Lung (tissue), 12 donors: ENCODE results near the gene TSSK6. TPM values are rescaled to one million over a fixed set of nuclear protein-coding genes. Genes with fewer than 3 reads are reported as not detected.

Experiments
- ATAC-seq: fragments of 200-7000 bp; cut with Tn5 transposase; one replicate; pipeline ENCODE4 v1.9.1; 2020; ENCODE audit warnings: moderate number of reproducible peaks; ENCODE audit not compliant: insufficient read depth, low FRiP score
- DNase-seq, 3 donors: peaks; one replicate each; pipeline ENCODE4 v3.0.0-alpha.2; 2013 to 2017
- H3K27ac ChIP-seq, 2 donors: one replicate each; pipeline ENCODE4 v1.5.1; 2013; ENCODE audit warnings: mild to moderate bottlenecking in 2 of 2, moderate library complexity in 2 of 2, control low read depth in 1 of 2, inconsistent platforms in 1 of 2, low read depth in 1 of 2, low read length in 1 of 2
- H3K27me3 ChIP-seq, 3 donors: one replicate each; pipeline ENCODE4 v1.5.1; 2013; ENCODE audit warnings: low read length in 2 of 3; ENCODE audit not compliant: control insufficient read depth in 3 of 3, insufficient read depth in 3 of 3
- H3K36me3 ChIP-seq, 4 donors: one replicate each; pipeline ENCODE4 v1.5.1; 2013; ENCODE audit warnings: low read length in 4 of 4, mild to moderate bottlenecking in 1 of 4, moderate library complexity in 1 of 4; ENCODE audit not compliant: control insufficient read depth in 4 of 4, insufficient read depth in 4 of 4
- H3K4me1 ChIP-seq, 5 donors: one replicate each; pipeline ENCODE4 v1.5.1; 2013; ENCODE audit warnings: low read length in 5 of 5, mild to moderate bottlenecking in 2 of 5, moderate library complexity in 1 of 5; ENCODE audit not compliant: control insufficient read depth in 5 of 5, insufficient read depth in 5 of 5
- H3K4me3 ChIP-seq: one replicate; pipeline ENCODE4 v1.5.1; 2013; ENCODE audit warnings: mild to moderate bottlenecking, control low read depth, moderate library complexity
- H3K9ac ChIP-seq, 2 donors: one replicate each; pipeline ENCODE4 v1.5.1; 2013; ENCODE audit warnings: low read length in 2 of 2, control low read depth in 1 of 2; ENCODE audit not compliant: insufficient read depth in 1 of 2
- H3K9me3 ChIP-seq, 4 donors: one replicate each; pipeline ENCODE4 v1.5.1; 2013; ENCODE audit warnings: low read length in 3 of 4, mild to moderate bottlenecking in 1 of 4, moderate library complexity in 1 of 4; ENCODE audit not compliant: control insufficient read depth in 4 of 4, insufficient read depth in 3 of 4
- CTCF ChIP-seq: IDR thresholded peaks from 2 replicates; pipeline ENCODE4 v1.5.1; 2012; ENCODE audit warnings: mild to moderate bottlenecking; ENCODE audit errors: control extremely low read depth, extremely low read depth
- WGBS, 2 donors: extraction: QIAGEN DNeasy Blood & Tissue Kit; methylation state at CpG; one replicate each; pipeline ENCODE4 v1.1.7; 2013; 5-methylcytosine and 5-hydroxymethylcytosine counted together
- polyA plus RNA-seq, 2 donors: library from polyadenylated mRNA; stranded (reverse); fragments of 200-250 nt; gene quantifications; one replicate each; pipeline ENCODE4 v1.2.1, GENCODE V29; 2013
- total RNA-seq, 2 donors: library from RNA; depleted of rRNA in 1 of 2; stranded (reverse); fragments of >200 nt in 1 of 2; gene quantifications; one replicate each; pipeline ENCODE4 v1.2.1, GENCODE V29; 2014 to 2021
- donor health status: control.
- donor health status: control.
- donor health status: Bipolar disorder and iron deficiency.
- donor health status: healthy.
- donor health status: DM: yes; HTN: yes; CAD: no.

Gene TSSK6
- total and polyA plus RNA-seq, 4 donors = 0.89 to 3.1 (median 2.0) TPM

- Histone ChIP-seq H3K4me1 (no peaks in the 10 kb centered on the region), H3K36me3 (peaks cover 9 to 90% (median 40%) of the 10 kb centered on the region in 4 donors), H3K27ac (no peak overlapping the region), H3K9ac (no peak overlapping the region), H3K27me3 (no peaks in the 10 kb centered on the region), H3K9me3 (no peaks in the 10 kb centered on the region), H3K4me3 (no peak overlapping the region)
- no peak for TF ChIP-seq CTCF
- WGBS, 2 donors = 94 to 96% methylated on average over 34 of the region's 34 CpGs
- ATAC-seq = no peak
- no peak for DNase-seq
These were observed 14.2 kb downstream of the TSSK6 start for GRCh38 chr19:19500975-19501644.

GRCh38 chr19:19499272-19499995 is 15.9 kb downstream of the TSSK6 start:
- Histone ChIP-seq H3K27me3 (no peaks in the 10 kb centered on the region), H3K36me3 (peaks cover 8 to 87% (median 37%) of the 10 kb centered on the region in 4 donors), H3K9me3 (no peaks in the 10 kb centered on the region), H3K4me3 (no peak overlapping the region), H3K4me1 (no peaks in the 10 kb centered on the region), H3K27ac (no peak overlapping the region), H3K9ac (no peak overlapping the region)
- no peak for ATAC-seq
- 91 to 94% methylated on average over 18 of the region's 18 CpGs for WGBS, 2 donors
- no peak for DNase-seq
- TF ChIP-seq CTCF = no peak

- Histone ChIP-seq H3K27me3 (no peaks in the 10 kb centered on the region), H3K4me1 (no peaks in the 10 kb centered on the region), H3K9me3 (no peaks in the 10 kb centered on the region), H3K27ac (no peak overlapping the region), H3K4me3 (no peak overlapping the region), H3K36me3 (peaks cover 11 to 90% (median 37%) of the 10 kb centered on the region in 4 donors), H3K9ac (no peak overlapping the region)
- ATAC-seq (no peak), DNase-seq (no peak)
- WGBS, 2 donors = 94 to 96% methylated on average over 33 of the region's 33 CpGs
- no peak for TF ChIP-seq CTCF
These were observed 16.9 kb downstream of the TSSK6 start for GRCh38 chr19:19498255-19498991.
